NCI-H2227 (cell line): ENCODE data around the gene SEPTIN5.

Source experiments
- DNase-seq: peaks from one replicate; lab custom pipeline; 2025; ENCODE audit not compliant: unreplicated experiment; lab: John Stamatoyannopoulos, UW

The SEPTIN5 gene

DNA sequence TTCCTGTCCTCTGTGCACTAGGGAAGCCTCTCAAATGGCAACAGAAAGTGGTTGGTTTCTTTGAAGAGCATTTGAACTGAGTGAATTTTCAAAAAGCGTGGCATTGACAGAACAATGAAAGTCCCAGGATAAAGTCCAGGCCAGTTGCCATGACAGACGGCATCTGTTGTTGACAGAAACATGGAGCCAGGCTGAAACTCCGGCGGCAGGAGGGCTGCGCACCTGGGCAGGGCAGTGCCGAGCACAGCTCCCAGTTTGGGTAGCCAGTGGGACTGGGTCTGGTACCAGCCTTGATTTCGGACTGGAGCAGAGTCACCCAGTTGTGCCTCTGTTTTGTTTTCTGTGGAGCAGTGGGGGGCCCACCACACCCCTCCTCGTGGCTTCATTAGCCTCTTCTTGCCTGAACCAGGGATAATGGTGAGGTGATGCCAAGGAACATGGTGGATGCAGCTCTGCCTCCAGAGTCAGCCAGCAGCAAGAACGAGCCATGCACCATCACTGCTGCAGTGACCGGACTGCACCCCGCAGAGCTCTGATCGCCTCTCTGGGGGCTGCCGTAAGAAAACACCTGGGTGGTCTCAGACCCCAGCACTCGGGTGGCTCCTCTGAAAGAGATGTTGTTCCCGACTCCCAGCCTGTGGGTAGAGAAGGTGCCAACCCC, 9.8 kb upstream of the SEPTIN5 start:
- DNase-seq, result no peak

DNA sequence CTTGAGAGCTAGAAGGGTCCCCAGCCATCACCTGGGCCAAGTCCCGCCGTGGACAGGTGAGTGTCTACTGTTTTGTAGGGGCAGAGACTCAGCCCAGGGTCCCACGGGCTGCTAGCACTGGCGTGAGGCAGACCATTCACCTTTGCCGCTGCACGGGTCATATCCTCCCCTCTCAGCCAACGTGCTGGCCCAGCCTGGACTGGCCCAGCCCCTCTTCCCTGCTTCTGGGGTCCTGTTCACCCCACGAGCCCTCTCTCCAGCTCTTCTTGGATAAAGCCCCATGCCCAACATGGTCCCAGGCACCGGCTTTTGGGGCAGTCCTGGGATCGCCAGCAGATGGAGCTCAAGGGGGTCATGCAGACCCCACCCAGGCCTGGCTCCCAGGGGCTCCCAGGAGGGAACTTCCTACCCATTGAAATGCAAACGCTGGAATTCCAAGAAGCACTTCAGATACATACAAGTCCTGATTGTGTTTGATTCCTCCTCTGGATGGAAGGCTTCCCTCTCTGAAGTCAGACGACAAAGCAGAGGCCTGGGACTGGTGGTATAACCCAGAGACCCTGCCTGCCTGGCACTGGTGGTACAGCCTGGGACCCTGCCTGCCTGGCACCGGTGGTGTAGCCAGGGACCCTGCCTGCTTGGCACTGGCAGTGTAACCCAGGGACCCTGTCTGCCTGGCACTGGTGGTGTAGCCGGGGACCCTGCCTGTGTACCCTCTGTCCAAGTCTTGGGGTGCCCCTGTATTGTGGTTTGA, 8.9 kb upstream of the SEPTIN5 start:
- DNase-seq, result no peak

DNA sequence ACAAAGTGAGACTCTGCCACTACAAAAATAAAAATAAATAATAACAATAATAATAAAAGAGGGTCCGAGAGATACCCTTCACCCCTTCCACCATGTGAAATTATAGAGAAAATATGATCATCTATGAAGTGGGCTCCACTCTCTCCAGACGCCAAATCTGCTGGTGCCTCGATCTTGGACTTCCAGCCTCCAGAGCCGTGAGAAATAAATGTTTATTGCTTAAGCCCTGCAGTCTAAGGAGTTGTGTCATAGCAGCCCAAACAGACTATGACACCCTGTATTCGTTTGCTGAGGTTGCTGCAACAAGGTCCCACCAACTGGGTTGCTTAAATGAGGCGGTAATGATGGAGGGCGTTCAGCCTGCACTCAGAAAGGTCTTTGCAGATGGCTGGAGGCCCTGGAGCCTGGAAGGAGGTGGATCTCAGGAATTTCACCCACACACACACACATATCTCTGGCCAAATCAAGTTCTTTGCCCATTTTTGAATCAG, 7.6 kb upstream of the SEPTIN5 start:
- no peak for DNase-seq

DNA sequence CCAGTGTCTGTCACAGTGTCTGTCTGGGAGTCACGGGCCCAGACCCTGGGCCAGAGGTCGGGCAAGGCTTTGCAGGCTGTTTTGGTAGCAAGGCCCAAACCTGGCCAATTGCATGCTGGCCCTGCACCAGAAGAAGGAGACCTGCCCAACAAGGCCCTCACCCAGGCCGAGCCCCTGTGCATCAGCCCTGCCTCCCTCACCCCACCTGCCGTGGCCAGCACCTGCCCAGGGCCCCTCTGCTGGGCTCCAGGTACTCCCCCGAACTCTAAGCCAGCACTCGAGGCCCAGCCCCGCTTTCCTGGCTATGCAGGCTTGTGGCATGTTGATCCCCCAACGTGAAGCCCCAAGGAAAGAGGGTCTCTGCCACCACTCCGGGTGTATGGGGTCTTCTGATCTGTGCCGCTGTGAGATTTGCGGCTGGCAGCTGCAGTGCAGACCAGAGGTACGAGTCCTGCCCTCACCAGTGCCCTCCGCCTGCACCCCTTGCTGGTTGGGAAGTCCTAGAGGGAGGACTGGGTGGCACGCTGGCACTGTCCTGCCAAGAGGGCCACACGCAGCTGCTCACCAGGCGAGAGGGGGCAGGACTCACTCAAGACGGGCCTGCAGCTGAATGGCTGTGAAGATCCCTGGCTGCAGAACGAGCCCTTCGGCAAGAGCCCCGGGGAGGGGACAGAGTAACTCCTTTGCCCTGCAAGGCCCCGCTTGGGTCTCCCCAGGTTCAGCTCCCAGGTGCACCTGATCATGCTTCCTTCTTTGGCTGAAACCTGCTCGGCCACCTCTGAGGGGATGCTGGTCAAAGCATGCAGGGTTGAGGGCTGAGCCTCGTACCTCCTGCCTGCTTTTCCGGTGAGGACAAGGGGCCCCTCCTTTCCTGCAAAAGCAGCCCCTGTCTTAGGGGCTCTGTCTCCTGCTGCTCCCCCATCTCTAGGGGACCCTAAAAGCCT, 6.7 kb upstream of the SEPTIN5 start:
- no peak for DNase-seq

DNA sequence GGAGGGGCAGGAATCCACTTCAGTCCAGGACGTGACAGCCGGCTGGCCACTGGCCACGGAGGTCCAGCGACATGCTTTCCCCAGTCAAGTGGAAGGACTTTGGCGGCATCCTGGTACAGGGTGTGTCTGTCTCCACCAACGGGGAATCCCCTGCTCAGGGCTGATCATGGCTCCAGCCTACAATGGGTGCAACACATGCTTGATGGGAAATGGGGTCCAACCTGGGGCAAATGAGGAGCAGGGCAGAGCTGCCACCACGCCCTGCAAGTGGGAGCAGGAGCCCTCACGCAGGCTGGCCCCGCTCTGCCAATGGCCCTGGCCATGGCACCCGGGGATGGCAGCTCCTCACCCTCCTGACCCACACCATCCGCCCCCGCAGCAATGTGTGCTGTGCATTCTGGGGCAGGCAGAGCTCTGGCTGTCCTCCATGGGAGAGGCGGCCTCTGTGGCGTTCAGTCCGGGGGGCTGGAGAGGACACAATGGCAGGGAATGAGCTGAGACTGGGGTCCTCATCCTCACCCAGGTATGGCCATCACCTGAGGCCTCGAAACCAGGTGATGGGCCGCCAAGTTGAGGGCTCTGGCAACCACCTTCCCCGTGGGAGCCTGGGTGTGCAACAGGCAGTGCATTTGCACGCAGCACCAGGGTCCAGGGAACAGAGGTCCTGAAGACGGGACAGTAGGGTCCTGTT, 5.8 kb upstream of the SEPTIN5 start:
- no peak for DNase-seq

DNA sequence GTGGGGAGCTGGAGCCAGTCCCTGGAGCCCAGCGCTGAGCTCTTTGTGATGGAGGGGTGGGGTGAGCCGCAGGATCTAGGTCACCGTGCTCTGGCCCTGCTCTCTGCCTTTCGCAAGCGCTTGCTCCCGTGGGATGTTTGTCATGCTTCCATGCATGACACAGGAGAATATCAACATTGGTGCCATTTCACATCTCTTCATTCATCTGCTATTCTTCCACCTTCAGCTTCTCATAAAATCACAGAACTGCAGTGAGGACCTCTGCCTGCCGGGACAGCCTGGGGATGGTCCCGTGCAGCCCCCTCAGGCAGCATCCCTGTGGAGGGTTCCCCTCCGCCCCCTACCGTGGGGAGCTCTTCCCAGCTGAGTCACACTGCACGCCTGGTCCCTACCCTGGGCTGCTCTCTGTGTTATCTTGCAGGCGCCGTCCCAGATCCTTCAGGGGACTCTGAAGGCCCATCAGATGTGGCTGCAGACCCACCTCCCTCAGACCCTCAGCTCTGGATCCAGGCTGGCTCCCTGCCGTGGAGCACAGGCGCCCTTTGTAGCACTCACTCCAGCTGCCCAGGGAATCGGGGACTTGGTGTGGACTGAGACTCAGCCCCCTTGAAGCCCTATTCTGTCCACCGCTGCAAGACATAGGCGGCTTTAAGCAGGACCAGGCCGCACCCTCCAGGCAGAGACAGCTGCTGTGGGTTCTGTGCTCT, 5.1 kb upstream of the SEPTIN5 start:
- DNase-seq, result no peak

DNA sequence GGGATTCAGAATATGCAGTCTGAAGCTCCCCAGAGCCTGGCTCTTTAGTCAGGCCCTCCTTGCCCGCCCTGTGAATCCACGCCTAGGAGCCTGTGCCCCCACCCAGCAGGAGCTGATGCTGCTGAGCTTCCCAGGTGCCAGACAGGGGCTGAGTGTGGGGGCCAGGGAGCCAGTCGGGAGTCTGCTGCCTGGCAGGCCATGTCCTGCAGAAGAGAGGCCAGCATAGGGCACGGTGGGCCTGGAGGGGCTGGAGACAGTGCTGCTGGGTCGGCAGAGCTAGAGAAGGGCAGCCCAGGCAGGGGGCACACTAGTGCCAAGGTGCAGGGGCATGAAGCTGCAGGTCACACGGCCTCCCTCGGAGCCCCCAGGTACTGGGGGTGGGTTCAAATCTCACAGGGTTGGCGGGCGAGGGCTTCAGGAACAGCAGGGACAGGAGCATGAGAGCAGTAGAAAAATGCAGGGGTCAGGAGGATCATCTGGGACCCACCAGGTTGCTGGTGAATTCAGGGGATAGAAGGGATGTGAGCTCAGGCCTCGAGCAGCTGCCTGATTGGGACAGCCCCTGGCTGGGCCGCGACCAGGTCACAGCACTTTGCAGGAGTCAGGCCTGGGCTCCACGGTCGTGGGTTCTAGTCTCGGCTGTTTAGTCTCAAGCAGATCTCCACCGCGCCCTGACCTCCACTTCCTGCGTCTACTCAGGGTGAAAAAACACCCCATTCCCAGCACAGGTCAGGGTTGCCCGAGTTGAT, 4.1 kb upstream of the SEPTIN5 start:
- DNase-seq, result no peak

DNA sequence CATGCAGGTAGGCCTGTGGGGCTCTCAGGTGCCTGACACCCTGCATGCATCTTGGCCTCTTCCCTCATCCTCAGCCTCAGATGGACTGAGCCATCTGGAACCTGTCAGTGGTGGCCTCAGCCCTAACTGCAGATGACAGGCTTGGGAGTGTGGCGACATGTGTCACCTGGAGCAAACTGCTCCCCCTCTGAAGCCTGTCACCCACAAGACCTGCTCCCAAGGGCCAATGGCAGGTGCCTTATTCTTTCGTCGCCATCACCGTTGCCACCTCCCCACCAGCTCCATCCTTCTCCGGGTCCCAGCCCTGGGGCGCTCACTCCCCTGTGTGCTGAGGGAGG, 3.6 kb upstream of the SEPTIN5 start:
- DNase-seq, result no peak

DNA sequence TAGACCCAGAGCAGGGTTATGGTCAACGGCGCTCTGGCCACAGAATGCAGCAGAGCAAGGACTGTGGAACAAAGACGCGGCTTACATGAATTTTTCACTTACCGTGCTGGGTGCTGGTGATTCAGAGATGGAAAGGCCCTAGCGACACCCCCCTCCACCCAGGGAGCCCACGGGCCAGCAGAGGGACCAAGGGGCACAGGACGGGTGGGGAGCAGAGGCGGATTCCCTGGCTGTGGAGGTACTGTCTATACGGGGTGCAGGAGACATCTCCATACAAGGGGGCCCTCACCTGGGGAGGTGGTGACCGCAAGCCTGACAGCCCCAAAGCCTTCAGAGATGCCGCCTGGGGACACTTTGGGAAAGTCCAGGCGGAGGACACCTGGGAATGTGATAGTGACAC, 1.1 kb upstream of the SEPTIN5 start:
- no peak for DNase-seq

DNA sequence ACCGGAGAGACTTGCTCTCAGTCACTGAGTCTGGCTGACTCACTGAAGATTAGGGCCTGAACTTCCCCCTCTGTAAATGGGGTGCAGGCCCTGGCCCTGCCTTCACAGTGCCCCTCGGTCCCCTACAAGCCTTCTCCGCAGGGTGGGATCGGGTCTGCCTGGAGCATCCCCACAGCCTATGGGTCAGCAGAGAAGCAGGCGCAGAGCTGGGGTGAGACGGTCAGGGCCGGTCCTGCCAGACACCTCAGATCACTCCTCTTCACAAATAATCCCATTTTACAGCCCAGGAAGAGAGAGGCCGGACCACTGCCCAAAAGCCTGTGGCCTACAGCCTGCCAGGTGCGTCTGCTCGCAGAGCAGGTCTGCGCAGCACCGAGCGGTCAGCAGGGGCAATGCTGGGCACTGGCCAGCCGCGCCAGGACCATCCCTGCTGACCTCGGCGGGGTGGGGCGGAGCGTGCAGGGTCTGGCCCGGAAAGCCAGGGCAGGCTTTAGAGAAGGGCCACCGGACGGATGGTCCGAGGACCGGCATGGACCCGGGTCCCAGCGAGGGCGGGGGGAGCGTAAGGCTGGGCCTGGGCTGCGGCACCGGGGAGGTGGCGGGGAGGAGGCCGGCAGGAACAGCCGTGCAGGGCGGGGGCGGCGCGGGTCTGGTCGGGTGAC, 522 bp upstream of the SEPTIN5 start:
- DNase-seq, result peak; percentile 45

DNA sequence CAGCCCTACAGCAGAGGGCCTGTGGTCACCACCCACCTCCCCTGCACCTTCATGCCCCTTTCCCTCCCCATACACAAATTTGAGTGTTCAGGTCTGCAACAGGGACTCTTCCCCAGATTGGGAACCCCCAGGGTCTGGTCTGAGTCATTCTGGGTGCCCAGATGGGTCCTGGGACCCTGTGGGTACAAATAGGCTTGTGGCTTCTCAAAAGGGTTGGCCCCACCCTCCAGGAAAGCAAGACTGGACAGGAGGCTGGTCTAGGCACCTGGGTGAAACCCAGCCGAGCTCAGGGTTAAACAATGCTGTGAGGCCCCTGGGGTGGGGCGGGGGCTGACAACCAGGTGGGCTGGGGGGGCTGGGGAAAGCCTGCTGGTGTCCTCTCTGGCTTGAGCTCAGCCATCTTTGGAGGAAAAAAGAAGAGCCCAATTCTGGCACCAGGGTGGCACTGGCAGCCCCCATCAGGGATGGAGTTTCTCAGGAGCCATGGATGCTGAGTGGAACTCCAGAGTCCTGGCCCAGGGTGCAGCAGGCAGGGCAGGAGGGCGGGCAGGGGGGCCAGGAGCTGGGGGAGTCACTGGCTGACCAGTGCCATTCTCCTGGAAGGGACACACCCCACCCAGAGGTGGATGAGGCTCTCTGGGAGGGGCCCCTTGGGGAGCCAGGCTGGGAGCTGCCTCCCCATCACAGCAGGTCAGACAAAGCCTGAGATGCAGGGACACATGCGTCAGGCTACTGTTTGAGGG, 1.1 kb downstream of the SEPTIN5 start:
- no peak for DNase-seq

DNA sequence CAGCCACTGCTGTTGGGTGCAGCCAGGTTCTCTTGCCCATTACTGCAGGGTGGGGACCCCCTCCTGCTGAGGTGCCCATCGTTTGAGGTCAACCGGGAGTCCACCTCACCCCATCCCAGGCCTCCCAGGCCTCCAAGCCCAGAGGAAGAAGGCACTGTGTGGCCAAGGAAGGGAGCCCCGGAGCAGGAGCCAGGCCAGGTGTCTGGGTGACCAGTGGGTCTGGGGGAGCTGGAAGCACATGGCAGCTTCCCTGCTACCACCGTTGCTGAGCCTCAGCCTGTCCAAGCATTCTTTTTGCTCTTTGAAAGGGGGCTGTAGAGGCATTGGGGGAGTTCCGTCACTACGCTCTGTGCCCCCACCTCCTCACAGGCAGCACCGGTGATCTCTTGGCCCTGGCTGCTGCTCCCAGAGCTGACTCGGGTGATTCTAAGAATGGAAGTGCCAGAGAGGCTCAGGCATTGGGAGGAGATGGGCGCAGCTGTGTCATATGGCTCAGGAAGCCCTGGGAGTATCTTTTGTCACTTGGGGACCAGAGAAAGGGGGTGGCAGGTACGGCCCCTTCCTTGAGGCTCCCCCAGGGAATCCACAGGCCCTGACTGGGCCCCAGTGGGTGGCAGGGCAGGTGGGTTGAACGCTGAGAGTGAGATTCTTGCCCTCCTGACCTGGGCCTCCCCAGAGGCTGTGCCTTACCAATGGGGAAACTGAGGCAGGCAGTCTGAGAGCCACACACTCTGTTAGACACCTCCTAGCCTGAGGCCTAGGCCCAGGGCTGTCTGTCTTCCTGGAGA, 1.9 kb downstream of the SEPTIN5 start:
- no peak for DNase-seq

DNA sequence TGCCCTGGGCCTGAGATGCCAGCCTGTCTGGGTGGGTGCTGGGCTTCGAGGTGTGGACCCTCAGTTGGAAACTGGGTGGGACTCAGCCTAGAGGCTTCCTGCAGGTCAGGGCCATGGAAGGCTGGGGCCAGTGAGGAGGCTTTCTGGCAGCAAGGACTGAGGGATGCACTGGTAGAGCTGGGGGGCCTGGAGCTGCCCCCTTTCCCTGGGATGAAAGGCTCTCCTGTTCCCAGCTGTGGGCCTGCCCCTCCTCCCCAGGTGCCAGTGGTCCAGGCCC, 2.5 kb downstream of the SEPTIN5 start:
- DNase-seq, result no peak

DNA sequence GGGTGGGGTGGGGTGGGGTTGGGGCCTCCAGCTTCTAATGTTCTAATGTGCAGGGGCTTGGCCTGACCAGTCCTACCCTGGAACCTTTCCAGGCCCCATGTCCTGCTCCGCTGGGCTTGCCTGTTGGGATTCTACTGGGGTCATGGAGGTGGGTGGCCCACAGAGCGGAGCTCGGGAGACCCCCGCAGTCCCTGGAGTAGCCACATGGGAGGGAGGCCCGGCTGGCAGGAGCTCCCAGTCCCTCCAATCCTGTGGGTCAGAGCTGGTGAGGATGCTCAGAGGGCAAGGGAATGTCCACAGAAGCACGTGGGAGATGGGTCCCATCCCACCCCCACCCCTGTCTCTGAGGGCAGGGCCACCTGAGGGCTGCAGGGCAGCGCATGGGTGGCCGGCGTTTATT, 2.9 kb downstream of the SEPTIN5 start:
- no peak for DNase-seq

DNA sequence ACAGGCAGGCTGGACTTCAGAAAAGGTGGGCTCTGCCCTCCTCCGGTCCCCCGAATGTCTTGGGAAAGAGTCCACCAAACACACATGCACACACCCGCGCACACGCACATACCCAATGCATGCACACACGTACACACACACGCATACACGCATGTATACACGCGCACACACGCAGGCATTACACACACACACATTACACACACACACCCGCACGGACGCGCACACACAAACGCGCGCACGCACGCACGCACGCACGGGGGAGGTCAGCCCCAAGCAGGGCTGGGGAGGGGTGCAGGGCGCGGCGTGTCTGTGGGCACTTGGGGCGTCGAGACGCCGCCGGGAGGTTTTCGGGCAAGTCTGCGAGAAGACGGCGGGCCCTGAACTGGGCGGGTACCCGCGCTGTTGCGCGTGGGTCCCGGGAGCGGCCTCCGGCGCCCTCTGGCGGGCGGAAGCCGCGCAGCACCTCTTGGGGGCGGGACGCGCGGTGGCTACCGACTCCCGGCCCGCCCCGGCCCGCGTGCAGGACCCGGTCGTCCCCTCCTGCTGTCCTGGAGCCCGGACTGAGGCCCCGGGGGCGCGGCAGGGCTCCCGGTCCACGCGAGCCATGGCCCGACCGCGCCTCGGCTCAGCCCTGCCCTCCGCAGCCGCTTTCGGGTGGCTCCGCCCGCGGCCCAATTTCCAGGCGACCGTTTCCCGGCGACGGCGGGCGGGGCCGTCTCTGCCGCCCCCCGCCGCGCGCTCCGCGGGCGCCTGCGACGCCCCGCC, 3.6 kb downstream of the SEPTIN5 start:
- peak; percentile 83 for DNase-seq

DNA sequence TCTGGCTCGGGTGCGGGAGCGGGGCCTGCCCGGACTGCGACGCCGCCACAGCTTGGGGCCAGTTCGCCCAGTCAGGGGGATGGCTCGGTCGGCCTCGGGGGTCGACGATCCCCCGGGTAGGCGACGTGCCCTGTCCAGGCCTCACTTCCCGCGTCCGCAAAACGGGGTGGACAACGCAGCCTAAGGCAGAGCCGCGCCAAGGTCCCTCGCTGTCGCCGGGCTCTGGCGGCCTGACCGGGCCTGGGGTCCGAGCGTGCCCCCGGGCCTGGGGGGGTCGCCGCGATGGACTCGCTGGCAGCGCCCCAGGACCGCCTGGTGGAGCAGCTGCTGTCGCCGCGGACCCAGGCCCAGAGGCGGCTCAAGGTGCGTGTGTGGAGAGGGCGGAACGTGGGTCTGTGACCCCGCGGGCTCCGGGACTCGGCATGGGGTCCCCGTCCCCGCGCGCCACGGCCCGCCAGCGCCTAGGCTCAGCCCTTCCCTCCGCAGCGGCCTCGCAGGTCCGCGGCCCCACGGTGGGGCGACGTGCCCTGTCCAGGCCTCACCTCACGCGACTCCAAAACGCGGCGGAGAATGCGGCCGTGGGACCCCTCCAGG, 4.2 kb downstream of the SEPTIN5 start:
- no peak for DNase-seq

DNA sequence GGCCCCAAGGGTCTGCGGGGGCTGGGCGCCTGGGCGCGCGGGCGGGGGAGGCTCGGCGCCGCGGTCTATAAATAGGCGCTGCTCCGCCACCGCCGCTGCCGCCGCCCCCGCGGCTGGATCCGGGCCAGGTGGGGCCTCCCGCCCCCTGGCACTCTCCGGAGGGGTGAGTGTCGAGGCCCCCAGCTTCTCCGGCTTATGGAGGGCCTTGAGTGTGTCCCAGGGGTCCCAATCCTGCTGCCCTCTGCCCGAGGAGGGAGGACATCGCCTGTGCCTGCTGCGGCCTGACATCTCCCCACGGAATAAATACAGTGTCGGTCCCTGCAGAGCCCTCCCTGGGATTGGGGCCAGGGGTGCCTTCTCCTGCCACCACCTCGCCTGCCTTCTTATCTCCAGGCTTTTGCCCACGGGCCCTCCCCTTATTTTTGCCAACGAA, 4.8 kb downstream of the SEPTIN5 start:
- peak; percentile 55 for DNase-seq
